Epithelial cell of esophagus (primary cell): Measurements from ENCODE around the gene SRXN1.

Experiments
- DNase-seq: peaks from one replicate; pipeline ENCODE4 v3.0.0; 2010; ENCODE audit warnings: low read depth
- H3K4me3 ChIP-seq: 2 replicates; pipeline ENCODE4 v1.5.1; 2011; ENCODE audit warnings: mild to moderate bottlenecking, low read length, control low read depth
- TF ChIP-seq, protein P1 (sequence below): IDR thresholded peaks from 2 replicates; pipeline ENCODE4 v1.5.1; 2011; ENCODE audit warnings: low read depth, mild to moderate bottlenecking, low read length, control low read depth, inconsistent platforms; ENCODE audit not compliant: insufficient read depth; ENCODE audit errors: missing control alignments

The SRXN1 gene

GRCh38 chr20:607476-607875, 45.5 kb downstream of the SRXN1 start:
- TF ChIP-seq, protein P1, sequence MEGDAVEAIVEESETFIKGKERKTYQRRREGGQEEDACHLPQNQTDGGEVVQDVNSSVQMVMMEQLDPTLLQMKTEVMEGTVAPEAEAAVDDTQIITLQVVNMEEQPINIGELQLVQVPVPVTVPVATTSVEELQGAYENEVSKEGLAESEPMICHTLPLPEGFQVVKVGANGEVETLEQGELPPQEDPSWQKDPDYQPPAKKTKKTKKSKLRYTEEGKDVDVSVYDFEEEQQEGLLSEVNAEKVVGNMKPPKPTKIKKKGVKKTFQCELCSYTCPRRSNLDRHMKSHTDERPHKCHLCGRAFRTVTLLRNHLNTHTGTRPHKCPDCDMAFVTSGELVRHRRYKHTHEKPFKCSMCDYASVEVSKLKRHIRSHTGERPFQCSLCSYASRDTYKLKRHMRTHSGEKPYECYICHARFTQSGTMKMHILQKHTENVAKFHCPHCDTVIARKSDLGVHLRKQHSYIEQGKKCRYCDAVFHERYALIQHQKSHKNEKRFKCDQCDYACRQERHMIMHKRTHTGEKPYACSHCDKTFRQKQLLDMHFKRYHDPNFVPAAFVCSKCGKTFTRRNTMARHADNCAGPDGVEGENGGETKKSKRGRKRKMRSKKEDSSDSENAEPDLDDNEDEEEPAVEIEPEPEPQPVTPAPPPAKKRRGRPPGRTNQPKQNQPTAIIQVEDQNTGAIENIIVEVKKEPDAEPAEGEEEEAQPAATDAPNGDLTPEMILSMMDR = no peak
- no peak for DNase-seq
- no peak overlapping the region for H3K4me3 ChIP-seq

GRCh38 chr20:605237-605636, 47.8 kb downstream of the SRXN1 start:
- TF ChIP-seq, protein P1 = no peak
- DNase-seq = no peak
- no peak overlapping the region for H3K4me3 ChIP-seq

DNA sequence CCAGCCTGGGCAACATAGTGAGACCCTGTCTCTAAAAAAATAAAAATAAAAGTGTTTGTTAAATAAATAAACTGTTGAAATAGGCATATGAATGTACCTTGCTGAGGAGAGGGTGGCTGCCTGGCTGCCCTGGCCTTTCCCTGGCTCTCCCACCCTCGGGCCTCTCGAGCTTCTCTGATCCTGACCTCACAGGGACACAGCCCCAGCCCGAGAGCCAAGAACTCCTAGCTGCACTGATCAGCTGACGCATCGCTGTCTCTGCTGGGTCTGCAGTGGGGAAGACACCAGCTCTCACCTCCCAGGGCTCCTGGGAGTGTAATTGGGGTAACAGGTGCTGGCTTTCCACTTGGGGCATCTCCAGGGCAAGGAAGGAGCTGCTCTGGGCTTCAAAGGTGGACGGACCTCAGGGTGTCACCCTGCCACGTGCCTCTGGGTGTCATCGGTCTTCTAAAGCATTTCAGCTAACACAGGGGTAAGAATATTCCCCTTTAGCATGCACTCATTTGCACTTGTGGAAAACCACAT, 49.8 kb downstream of the SRXN1 start:
- TF ChIP-seq, protein P1 = no peak
- H3K4me3 ChIP-seq = no peak overlapping the region
- no peak for DNase-seq

DNA sequence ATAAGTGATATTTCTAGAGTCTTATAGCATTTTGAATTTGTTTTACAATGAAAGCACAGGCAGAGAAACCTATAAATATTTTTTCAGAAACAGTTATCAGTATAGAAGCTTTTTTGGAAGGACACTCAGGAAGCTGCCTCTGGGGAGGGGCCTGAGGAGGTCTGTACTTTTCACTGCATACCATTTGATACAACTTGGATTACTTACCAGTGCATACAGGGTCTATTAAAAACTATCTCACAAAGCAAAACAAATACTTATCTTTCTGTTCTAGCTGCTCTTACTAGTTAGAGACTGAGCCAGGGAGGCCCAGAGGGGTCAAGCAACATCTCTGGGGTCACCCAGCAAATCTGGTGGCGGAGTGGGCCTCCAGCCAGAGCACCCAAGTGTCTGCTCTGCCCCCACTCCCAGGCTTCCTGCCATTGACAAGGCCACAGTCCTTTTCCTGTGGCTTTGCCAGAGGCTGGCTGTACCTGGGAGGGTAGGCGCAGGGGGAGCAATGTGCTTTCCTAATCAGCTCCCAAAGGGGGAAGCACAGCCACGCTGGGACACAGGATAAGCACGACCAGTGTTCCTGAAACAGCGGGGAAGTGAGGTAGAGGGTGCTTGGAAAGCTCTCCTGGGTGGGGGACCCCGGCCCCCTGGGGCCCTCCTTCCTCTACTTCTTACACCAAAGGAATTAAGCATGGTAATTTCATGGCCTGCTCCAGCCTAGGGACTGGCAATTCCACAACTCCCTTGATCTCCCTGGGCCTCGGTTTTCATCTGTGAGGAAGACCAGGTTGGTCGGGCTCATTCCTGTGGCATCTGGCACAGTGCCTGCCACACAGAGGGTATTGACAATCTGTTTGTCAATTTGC, 50.7 kb downstream of the SRXN1 start:
- TF ChIP-seq, protein P1 = no peak
- no peak overlapping the region for H3K4me3 ChIP-seq
- no peak for DNase-seq

- no peak overlapping the region for H3K4me3 ChIP-seq
- DNase-seq = no peak
- TF ChIP-seq, protein P1 = no peak
Observed at GRCh38 chr20:600736-601135, 52.3 kb downstream of the SRXN1 start.

DNA sequence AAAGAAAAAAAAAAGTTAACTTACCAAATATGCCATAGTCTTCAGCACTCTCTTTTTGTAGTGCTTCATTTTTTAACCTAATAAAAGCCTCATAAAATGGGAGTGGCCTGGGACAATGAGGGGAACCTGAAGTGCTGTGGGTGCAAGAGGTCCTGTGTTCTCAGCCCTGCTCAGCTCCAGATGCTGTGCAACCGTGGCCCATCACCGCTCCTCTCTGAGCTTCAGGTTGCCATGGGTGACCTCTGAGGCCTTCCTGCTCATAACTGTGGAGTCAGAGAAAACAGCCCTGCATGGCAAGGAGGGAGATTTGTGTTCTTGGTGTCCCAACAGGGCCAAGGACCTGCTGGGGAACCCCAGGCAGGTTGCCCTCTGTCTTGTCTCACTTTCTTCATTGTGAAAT, 52.9 kb downstream of the SRXN1 start:
- no peak overlapping the region for H3K4me3 ChIP-seq
- TF ChIP-seq, protein P1 = no peak
- no peak for DNase-seq
